ENCODE measurements around the gene USP37.

- TF ChIP-seq POLR2A (IDR thresholded peaks at IDR 0.05) (peak; percentile 53 to 79 (median 69)), CTCF (IDR thresholded peaks at IDR 0.05) (peak in 4 of 7 experiments; percentile 5 to 32 (median 24))
These were observed at the start of gene USP37, which contains the start of gene CNOT9 for GRCh38 chr2:218568190-218569037.

All from body of pancreas (tissue), 4 donors.